GM18505 (cell line): ENCODE data around the gene RASGRP3.
"Not testable (repeated sequence)": the region's sequence is repeated elsewhere in the genome, so short reads cannot be mapped to it uniquely, and the experiment has no call there.

Source experiments
- ATAC-seq: cut with Tn5 transposase; IDR thresholded peaks from one replicate; pipeline ENCODE4 v1.9.1; 2021; ENCODE audit not compliant: unreplicated experiment
- POLR2A ChIP-seq: IDR thresholded peaks from 4 replicates; pipeline ENCODE4 v1.6.1; 2011; ENCODE audit warnings: borderline replicate concordance; ENCODE audit not compliant: insufficient read depth, insufficient read length; ENCODE audit errors: extremely low read depth

The RASGRP3 gene

GRCh38 chr2:33442528-33443079 lies 33.8 kb upstream of the RASGRP3 start:
- TF ChIP-seq POLR2A = no peak
- ATAC-seq = no peak

DNA sequence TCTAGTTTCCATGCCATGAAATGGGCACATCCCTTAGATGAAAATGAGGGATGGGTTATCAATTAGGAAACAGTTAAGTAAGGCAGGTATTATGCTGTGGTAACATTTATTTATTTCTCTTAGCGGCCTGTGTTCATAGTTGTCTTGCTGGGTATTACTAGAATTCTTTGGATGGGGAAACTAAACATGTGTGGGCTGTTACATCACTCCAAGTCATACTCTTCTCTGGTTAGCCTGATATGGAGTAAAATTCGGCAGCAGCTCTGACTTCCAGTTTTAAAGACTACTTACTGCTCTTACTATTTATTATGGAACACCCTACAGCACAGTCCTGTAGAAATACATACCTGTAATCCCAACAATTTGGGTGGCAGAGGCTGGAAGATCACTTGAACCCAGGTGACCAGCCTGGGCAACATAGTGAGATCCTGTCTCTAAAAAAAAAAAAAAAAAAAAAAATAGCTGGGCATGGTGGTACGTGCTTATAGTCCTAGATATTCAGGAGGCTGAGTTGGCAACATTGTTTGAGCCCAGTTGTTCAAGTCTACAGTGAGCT lies 33.1 kb upstream of the RASGRP3 start:
- TF ChIP-seq POLR2A = no peak
- ATAC-seq = no peak

DNA sequence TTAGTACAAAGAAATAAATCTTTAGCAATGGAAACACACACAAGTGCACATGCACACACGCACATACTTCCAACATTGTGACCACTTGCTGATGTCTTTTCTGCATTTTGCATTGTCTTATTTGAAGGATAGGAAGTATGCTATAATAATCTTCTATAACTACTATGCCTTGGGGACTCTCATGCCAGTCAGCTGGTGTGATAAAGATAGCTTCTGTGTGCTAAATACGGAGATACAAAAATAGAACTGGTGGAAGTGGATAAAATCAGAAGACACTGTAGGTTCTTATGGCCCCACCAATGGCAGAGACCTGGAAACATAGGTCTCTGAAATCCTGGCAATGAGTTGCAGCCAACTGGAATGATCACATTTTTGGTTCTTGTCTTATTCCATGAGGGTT lies 31.5 kb upstream of the RASGRP3 start:
- no peak for ATAC-seq
- TF ChIP-seq POLR2A = no peak

GRCh38 chr2:33448220-33448899 lies 28.1 kb upstream of the RASGRP3 start:
- ATAC-seq = no peak
- no peak for TF ChIP-seq POLR2A

GRCh38 chr2:33451214-33451613 lies 25.2 kb upstream of the RASGRP3 start:
- ATAC-seq = no peak
- no peak for TF ChIP-seq POLR2A

DNA sequence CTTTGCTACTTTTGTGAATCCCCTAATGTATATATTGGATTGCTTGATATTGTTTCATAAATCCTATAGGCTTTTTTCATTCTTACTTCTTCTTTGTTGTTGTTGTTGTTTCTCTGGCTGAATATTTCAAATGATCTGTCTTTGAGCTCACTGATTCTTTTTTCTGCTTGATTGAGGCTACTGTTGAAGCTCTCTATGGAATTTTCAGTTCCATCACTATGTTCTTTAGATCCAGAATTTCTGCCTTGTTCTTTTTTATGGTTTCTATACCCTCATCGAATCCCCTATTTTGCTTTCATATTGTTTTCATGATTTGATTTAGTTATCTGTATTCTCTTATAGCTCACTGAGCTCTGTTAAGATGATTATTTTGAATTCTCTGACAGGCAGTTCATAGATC lies 24.6 kb upstream of the RASGRP3 start:
- no peak for ATAC-seq
- no peak for TF ChIP-seq POLR2A

DNA sequence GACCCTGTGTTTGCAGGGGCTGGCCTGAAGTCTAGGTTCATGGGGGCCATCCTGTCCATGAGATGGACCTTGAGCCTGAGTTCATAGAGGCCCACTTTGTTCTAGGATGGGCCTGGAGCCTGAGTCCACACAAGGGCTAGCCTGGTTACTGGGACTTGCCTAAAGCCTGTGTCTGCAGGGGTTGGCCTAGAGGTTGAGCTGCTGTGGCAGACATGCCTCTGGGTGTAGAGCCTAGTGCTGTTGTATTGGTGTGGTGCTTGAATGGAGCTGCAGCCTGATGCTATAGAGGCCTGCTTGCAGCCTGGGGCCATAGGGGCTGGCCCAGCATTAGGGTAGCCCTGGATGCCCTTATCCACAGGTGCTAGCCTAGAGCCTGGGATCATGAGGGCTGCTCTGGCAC lies 23.9 kb upstream of the RASGRP3 start:
- ATAC-seq = no peak
- TF ChIP-seq POLR2A = no peak

GRCh38 chr2:33453905-33454479 lies 22.5 kb upstream of the RASGRP3 start:
- ATAC-seq = no peak
- TF ChIP-seq POLR2A = no peak

GRCh38 chr2:33457556-33458247 lies 18.7 kb upstream of the RASGRP3 start:
- ATAC-seq = peak; percentile 97
- TF ChIP-seq POLR2A = no peak

DNA sequence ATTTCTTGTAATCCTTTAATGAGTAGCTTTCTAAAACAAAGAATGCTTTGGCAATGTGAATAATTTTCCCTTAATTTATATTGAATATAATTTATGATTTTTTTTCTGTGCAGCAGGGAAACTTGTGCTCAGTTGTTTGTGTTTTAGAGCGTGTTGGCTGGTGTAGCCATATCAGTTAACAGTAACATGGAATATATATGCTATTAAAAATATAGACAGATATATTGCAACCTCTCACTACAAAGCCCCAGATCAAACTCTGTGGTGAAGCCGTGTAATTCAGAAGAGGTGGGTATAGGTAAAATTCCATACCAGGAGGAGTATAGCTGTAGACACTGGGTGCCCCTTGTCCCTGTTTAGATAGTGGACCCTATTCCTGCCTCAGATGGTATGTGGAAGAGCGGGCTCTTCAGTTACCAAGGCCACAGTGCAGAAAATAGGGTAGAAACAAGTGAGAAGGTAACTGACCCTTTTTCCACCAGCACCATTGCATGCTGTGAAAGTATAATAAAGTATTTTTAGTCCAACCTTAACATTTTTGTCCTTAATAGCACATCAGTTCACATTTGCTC lies 18.1 kb upstream of the RASGRP3 start:
- ATAC-seq = peak; percentile 20
- no peak for TF ChIP-seq POLR2A

- no peak for ATAC-seq
- TF ChIP-seq POLR2A = no peak
Measured at GRCh38 chr2:33459745-33460144, 16.7 kb upstream of the RASGRP3 start.

GRCh38 chr2:33462512-33462911 lies 13.9 kb upstream of the RASGRP3 start:
- not testable (repeated sequence) for ATAC-seq

GRCh38 chr2:33467413-33467812 lies 9.0 kb upstream of the RASGRP3 start:
- ATAC-seq = no peak
- no peak for TF ChIP-seq POLR2A
